HG03439 (cell line): ENCODE results near the gene TMEM33.

Experiments used
- ATAC-seq: cut with Tn5 transposase; IDR thresholded peaks from one replicate; pipeline ENCODE4 v1.9.1; 2021; ENCODE audit warnings: mild to moderate bottlenecking, moderate library complexity; ENCODE audit not compliant: unreplicated experiment

Gene TMEM33

DNA sequence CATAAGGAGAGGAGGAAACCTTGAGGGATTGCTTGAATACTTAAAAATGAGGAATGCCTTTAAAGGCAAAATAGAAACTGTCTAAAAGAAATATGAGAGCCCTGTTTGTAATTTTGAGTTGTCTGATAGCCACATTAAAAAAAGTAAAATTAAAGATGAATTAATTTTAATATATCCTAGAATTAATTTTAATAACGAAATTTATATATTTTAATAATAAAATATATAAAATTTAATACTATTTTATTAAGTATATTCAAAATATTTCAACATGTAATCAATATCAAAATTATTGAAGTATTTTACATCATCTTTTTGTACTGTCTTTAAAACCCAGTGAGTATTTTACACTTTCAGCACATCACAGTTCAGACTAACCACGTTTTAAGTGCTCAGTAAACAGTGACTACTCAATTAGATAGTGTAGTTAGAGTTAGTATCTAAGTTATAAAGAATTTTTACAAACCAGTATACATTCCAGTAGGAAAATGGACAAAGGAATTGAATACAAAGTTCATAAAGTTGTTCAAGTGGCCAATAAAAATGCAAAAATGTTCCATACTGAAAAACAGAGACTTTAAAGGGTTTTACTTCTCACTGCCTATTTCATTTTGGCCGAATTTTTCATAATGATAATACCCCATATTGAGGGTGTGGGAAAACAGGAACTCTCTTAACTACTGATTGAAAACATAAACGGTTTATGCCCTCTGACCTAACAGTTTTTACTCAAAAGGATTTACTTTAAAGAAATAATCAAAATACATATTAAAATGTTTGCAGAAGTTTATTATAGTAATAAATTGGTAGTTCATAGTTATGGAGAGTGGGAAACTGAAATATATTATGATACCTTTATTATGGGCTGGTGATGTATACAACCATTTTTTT lies 58.0 kb downstream of the TMEM33 start:
- ATAC-seq: no peak

DNA sequence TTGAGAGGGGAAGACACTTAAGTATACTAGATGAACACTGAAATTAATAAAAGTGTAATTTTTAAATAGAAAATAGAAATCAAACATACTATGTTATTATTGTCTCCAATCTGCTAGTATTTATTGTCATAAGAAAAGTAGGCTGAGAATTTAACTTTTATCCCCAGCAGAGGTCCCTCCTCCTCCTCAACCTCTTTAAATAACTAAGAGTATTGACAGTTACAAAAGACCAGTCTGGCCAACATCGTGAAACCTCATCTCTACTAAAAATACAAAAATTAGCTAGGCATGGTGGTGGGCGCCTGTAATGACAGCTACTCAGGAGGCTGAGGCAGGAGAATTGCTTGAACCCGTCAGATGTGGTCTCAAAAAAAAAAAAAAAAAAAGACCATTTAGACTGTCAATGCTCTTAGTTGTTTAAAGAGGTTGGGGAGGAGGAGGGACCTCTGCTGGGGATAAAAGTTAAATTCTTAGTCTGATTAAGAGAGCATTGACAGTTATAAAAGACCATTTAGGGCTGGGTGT lies 59.3 kb downstream of the TMEM33 start:
- ATAC-seq: no peak

DNA sequence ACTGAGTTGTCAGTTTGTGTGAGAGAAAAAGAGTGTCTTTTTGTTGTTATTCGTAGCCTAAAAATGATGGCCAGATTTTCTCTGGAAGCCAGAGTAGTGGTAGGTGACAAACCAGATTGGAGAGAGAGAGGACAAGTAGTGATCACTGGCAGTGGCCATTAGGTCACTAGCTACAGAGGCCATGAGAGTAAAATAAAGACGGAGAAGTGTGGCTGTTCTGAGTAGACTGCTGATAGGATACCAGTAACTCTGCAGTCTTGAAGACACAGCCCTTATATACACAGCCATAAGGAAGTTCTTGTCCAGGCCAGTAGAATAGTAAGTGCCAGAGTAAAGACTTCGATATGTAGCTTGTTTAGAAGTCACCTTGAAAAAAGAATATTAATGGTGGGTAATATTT lies 62.8 kb downstream of the TMEM33 start:
- ATAC-seq: no peak

DNA sequence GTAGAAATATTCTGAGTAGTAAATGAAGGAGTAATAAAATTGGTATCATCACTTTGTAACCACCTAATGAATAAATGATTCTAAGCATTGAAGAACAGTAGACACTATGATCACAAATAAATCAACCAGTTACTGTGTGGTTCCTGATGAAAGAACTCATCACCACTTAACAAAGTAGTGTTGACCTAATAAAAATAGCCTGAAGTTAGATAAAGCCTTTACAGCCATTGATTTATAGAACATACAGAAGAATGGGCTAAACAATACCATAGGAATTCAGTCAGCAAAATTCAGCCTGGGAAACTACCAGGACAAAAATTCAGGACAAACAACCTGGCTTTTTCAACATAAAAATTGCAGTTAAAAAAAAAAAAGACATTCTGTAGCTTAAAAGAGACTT lies 64.1 kb downstream of the TMEM33 start:
- no peak for ATAC-seq

DNA sequence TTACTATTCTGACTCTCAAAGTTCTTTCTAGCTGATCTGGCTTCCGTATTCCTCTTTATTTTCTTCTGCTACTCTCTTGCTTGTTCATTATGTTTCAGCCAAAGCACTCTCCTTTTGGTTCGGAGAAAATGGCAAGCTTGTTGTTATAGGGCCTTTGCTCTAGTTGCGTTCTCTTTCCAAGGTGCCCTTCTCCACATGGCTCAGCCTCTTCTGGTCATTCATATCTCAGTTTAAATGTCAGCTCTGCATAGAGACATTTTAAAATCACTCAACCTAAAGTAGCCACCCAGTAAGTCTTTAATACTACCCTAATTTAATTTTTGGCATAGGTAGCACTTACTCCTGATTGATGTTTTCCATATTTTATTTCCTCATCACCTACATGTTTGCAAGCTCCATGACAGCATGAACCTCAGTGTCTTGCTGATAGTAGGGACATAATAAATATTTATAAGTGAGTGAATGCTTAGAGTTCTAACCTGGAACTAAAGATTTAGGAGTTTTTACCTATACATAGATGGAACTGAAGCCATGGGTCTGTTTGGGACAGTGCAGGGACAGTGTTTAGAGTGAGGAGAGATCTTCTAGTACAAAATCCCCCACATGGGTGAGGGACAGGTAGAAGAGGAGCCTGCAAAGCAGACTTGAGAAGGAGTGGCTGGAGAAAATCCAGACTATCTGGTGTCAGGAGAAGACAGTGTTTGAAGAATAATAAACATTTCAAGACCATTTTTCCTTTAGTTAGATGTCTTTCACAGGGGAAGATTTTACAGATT lies 73.0 kb downstream of the TMEM33 start:
- no peak for ATAC-seq
